SU-DHL-6 (cell line): ENCODE measurements around the gene SRSF7.

Experiments
- CTCF ChIP-seq: fragments of 200-600 bp; sonication (generic); IDR thresholded peaks from one replicate; pipeline ENCODE4 v1.5.1; 2017; ENCODE audit warnings: antibody characterized with exemption, mild to moderate bottlenecking, low read length, moderate library complexity; ENCODE audit not compliant: insufficient read depth, poor library complexity, severe bottlenecking
- EZH2phosphoT487 ChIP-seq: fragments of 200-600 bp; sonication (generic), shearing (Covaris generic); conservative IDR thresholded peaks from 2 replicates; pipeline ENCODE4 v1.6.1; 2018; ENCODE audit warnings: mild to moderate bottlenecking, antibody characterized with exemption, low read length, moderate library complexity, mixed read lengths

- TF ChIP-seq CTCF (no peak), EZH2phosphoT487 (no peak)
Measured at GRCh38 chr2:38763228-38763627, 12.1 kb upstream of the SRSF7 start.
